Measurements from ENCODE around the gene AATF. TPM values are rescaled to one million over a fixed set of nuclear protein-coding genes. Genes with fewer than 3 reads are reported as not detected.

Gene AATF
- total and polyA plus RNA-seq, 10 donors, result 28.7 to 59.0 (median 35.2) TPM

DNA sequence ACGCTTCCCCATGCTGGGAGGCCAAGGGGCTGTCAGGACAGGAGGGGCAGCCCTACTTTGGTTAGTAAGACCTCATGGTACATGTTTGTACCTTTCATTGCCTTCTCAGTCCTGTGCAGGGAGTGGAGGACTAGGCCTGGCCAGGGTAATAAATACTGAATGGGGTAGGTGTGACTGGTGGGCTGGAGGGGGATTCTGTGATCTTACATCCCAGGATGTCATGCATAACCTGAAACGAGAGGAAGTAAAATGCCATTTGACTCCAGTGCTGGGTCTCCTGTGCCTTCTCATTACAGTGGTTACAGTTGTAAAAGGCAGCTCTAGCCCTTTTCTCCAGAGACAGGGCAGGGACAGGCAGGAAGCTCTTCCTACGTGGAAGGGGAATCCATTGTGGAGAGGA, 138.2 kb downstream of the AATF start:
- intact Hi-C loops (cut with DNase I; ENCODE audit: low total_unique reads), result no loop called here
- no peak overlapping the region for H3K27ac ChIP-seq

DNA sequence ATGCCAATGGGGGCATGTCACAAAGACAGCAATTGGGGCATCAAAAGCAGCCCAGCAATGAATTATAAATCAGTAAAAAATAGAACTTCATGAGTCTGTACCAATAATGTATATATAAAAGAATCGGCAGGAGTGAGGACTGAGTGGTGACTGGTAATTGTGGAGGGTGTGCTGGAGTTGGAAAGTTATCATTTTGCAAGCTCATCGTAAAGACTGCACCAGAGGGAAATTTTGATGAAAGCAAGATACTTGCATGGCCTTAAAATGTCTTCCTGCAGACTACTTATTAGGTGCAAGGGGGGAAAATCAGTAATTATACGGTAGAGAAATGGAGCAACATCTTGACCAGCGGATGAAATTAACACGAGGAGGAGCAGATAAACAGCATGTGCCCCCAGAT, 138.9 kb downstream of the AATF start:
- peaks cover 0 to 48% (median 21%) of the 10 kb centered on the region in 6 donors for H3K36me3 ChIP-seq
- intact Hi-C loops (cut with DNase I; ENCODE audit: low total_unique reads), result no loop called here
- no peaks in the 10 kb centered on the region for H3K9me3 ChIP-seq
- no peak for TF ChIP-seq POLR2A (IDR thresholded peaks at IDR 0.05)
- TF ChIP-seq POLR2AphosphoS5 (IDR thresholded peaks at IDR 0.05), result no peak
- TF ChIP-seq, protein P1, sequence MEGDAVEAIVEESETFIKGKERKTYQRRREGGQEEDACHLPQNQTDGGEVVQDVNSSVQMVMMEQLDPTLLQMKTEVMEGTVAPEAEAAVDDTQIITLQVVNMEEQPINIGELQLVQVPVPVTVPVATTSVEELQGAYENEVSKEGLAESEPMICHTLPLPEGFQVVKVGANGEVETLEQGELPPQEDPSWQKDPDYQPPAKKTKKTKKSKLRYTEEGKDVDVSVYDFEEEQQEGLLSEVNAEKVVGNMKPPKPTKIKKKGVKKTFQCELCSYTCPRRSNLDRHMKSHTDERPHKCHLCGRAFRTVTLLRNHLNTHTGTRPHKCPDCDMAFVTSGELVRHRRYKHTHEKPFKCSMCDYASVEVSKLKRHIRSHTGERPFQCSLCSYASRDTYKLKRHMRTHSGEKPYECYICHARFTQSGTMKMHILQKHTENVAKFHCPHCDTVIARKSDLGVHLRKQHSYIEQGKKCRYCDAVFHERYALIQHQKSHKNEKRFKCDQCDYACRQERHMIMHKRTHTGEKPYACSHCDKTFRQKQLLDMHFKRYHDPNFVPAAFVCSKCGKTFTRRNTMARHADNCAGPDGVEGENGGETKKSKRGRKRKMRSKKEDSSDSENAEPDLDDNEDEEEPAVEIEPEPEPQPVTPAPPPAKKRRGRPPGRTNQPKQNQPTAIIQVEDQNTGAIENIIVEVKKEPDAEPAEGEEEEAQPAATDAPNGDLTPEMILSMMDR (IDR thresholded peaks at IDR 0.05 in 8 of 11, conservative IDR thresholded peaks at IDR 0.05 in 3 of 11), result no peak
- no peak overlapping the region for H3K4me3 ChIP-seq
- no peak overlapping the region for H3K27ac ChIP-seq
- no peak for DNase-seq
- H3K27me3 ChIP-seq (replicated peaks in 1 of 7), result no peaks in the 10 kb centered on the region
- 93 to 99% (median 97%) methylated on average over 5 of the region's 5 CpGs for WGBS, 5 donors
- peaks cover 0 to 46% (median 30%) of the 10 kb centered on the region in 6 donors for H3K4me1 ChIP-seq

More for the DNA sequence above, 138.2 kb downstream of the AATF start:
- WGBS, 5 donors, result 89 to 94% (median 94%) methylated on average over 3 of the region's 3 CpGs
- Histone ChIP-seq H3K27me3 (replicated peaks in 1 of 7) (no peaks in the 10 kb centered on the region), H3K4me3 (no peak overlapping the region), H3K4me1 (peaks cover 0 to 46% (median 30%) of the 10 kb centered on the region in 6 donors), H3K9me3 (no peaks in the 10 kb centered on the region), H3K36me3 (peaks cover 0 to 44% (median 21%) of the 10 kb centered on the region in 6 donors)
- TF ChIP-seq, protein P1 (IDR thresholded peaks at IDR 0.05 in 8 of 11, conservative IDR thresholded peaks at IDR 0.05 in 3 of 11), result no peak
- TF ChIP-seq POLR2AphosphoS5 (IDR thresholded peaks at IDR 0.05), result no peak
- no peak for TF ChIP-seq POLR2A (IDR thresholded peaks at IDR 0.05)
- no peak for DNase-seq

- DNase-seq, result no peak
- TF ChIP-seq, protein P1 (IDR thresholded peaks at IDR 0.05 in 8 of 11, conservative IDR thresholded peaks at IDR 0.05 in 3 of 11), result no peak
- TF ChIP-seq POLR2A (IDR thresholded peaks at IDR 0.05) (no peak), POLR2AphosphoS5 (IDR thresholded peaks at IDR 0.05) (no peak)
- no peaks in the 10 kb centered on the region for H3K27me3 ChIP-seq (replicated peaks in 1 of 7)
- WGBS, 5 donors, result 56 to 62% (median 60%) methylated on average over 3 of the region's 3 CpGs
- H3K9me3 ChIP-seq, result no peaks in the 10 kb centered on the region
- H3K36me3 ChIP-seq, result peaks cover 0 to 56% (median 21%) of the 10 kb centered on the region in 6 donors
- intact Hi-C loops (cut with DNase I; ENCODE audit: low total_unique reads), result no loop called here
- H3K4me1 ChIP-seq, result peaks cover 0 to 46% (median 30%) of the 10 kb centered on the region in 6 donors
- H3K27ac ChIP-seq, result peak overlapping the region in 2 of 8 donors; percentile 84 to 89
- no peak overlapping the region for H3K4me3 ChIP-seq
Observed at GRCh38 chr17:37088459-37088858, 139.7 kb downstream of the AATF start.

GRCh38 chr17:37088913-37089312, 140.2 kb downstream of the AATF start:
- intact Hi-C loops (cut with DNase I; ENCODE audit: low total_unique reads), result no loop called here
- TF ChIP-seq, protein P1 (IDR thresholded peaks at IDR 0.05 in 8 of 11, conservative IDR thresholded peaks at IDR 0.05 in 3 of 11), result no peak
- no peak for TF ChIP-seq POLR2AphosphoS5 (IDR thresholded peaks at IDR 0.05)
- no peak for TF ChIP-seq POLR2A (IDR thresholded peaks at IDR 0.05)
- Histone ChIP-seq H3K4me1 (peaks cover 0 to 46% (median 30%) of the 10 kb centered on the region in 6 donors), H3K4me3 (no peak overlapping the region), H3K27ac (peak overlapping the region in 5 of 8 donors; percentile 60 to 89 (median 81)), H3K9me3 (no peaks in the 10 kb centered on the region), H3K27me3 (replicated peaks in 1 of 7) (no peaks in the 10 kb centered on the region), H3K36me3 (peaks cover 0 to 59% (median 21%) of the 10 kb centered on the region in 6 donors)
- WGBS, 5 donors, result 72 to 85% (median 80%) methylated on average over 11 of the region's 11 CpGs
- no peak for DNase-seq
